ENCODE data around the gene KCNMA1.

KCNMA1 gene

GRCh38 chr10:77274046-77274795 lies 363.4 kb downstream of the KCNMA1 start:
- DNase-seq (ENCODE audit: low read depth, low spot score) = no peak

- DNase-seq (ENCODE audit: low read depth, low spot score) = no peak
Measured at GRCh38 chr10:77269163-77269562, 368.4 kb downstream of the KCNMA1 start.

GRCh38 chr10:77268721-77269120 lies 368.9 kb downstream of the KCNMA1 start:
- DNase-seq (ENCODE audit: low read depth, low spot score) = no peak

GRCh38 chr10:77267703-77268675 lies 369.6 kb downstream of the KCNMA1 start:
- no peak for DNase-seq (ENCODE audit: low read depth, low spot score)

- DNase-seq (ENCODE audit: low read depth, low spot score) = no peak
Measured at GRCh38 chr10:77266242-77266641, 371.4 kb downstream of the KCNMA1 start.

- DNase-seq (ENCODE audit: low read depth, low spot score) = no peak
Measured at GRCh38 chr10:77264527-77264926, 373.1 kb downstream of the KCNMA1 start.

- DNase-seq (ENCODE audit: low read depth, low spot score) = no peak
Measured at GRCh38 chr10:77264107-77264506, 373.5 kb downstream of the KCNMA1 start.

GRCh38 chr10:77263700-77264099 lies 373.9 kb downstream of the KCNMA1 start:
- no peak for DNase-seq (ENCODE audit: low read depth, low spot score)

GRCh38 chr10:77261146-77261545 lies 376.5 kb downstream of the KCNMA1 start:
- DNase-seq (ENCODE audit: low read depth, low spot score) = no peak

- DNase-seq (ENCODE audit: low read depth, low spot score) = no peak
Measured at GRCh38 chr10:77259171-77259874, 378.3 kb downstream of the KCNMA1 start.

- DNase-seq (ENCODE audit: low read depth, low spot score) = no peak
Measured at GRCh38 chr10:77256346-77256745, 381.3 kb downstream of the KCNMA1 start.

- no peak for DNase-seq (ENCODE audit: low read depth, low spot score)
Measured at GRCh38 chr10:77253556-77254064, 384.0 kb downstream of the KCNMA1 start.

- DNase-seq (ENCODE audit: low read depth, low spot score) = no peak
Measured at GRCh38 chr10:77253147-77253545, 384.5 kb downstream of the KCNMA1 start.

GRCh38 chr10:77252380-77253146 lies 385.0 kb downstream of the KCNMA1 start:
- no peak for DNase-seq (ENCODE audit: low read depth, low spot score)

- peak; percentile 35 for DNase-seq (ENCODE audit: low read depth, low spot score)
Measured at GRCh38 chr10:77251297-77252013, 386.2 kb downstream of the KCNMA1 start.

GRCh38 chr10:77249901-77250459 lies 387.6 kb downstream of the KCNMA1 start:
- no peak for DNase-seq (ENCODE audit: low read depth, low spot score)

GRCh38 chr10:77248104-77248790 lies 389.4 kb downstream of the KCNMA1 start:
- DNase-seq (ENCODE audit: low read depth, low spot score) = peak; percentile 79

GRCh38 chr10:77247031-77247990 lies 390.3 kb downstream of the KCNMA1 start:
- DNase-seq (ENCODE audit: low read depth, low spot score) = peak; percentile 13

Data from ELF-1 (cell line).